GM04503 (cell line): ENCODE data around the gene DISC1.
A peak's percentile ranks its signal among the peaks of the same experiment; 100 is the strongest.
"Not testable (repeated sequence)": the region's sequence is repeated elsewhere in the genome, so short reads cannot be mapped to it uniquely, and the experiment has no call there.

Experiments used
- DNase-seq: peaks from one replicate; pipeline ENCODE4 v3.0.0-alpha.2; 2012; ENCODE audit warnings: low read depth

The DISC1 gene

DNA sequence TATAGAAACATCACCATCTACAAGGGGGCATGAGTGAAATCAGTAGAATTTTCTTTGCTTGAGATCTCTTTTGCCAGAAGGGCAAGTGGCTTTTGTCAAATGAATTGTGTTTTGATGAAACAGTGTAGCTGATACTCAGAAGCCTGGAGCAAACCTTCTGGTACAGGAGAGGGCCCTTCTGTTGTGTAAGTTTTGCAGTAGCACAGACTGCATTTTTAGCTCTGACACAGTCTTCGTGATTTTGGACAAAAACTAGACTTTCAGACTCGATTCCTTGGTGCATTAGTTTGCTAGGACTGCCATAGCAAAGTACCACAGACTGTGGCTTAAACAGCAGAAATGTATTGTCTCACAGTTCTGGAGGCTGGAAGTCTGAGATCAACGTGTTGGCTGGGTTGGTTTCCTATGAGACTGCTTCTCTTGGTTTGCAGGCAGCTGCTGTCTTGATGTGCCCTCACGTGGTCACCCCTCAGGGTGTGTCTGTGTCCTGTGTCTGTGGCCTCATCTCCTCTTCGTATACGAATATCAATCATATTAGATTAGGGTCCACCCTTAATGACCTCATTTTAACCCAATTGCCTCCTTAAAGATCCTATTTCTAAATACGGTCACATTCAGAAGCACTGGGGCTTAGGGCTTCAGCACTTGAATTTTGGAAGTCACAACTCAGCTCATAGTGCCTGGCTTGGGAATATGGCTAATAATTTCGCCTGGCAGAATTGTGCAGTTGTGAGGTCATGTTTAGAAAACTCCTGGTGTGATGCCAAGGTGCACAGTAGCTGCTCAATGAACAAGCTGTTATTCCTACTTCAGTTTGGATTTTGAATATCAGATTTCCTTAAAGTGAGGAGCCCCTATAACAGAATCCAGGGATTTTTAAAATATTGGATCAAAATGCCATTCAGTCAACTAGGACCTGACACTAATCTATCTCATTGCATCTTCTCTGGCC is 21.2 kb upstream of the DISC1 start:
- no peak for DNase-seq

GRCh38 chr1:231606712-231607111 is 19.9 kb upstream of the DISC1 start:
- no peak for DNase-seq

DNA sequence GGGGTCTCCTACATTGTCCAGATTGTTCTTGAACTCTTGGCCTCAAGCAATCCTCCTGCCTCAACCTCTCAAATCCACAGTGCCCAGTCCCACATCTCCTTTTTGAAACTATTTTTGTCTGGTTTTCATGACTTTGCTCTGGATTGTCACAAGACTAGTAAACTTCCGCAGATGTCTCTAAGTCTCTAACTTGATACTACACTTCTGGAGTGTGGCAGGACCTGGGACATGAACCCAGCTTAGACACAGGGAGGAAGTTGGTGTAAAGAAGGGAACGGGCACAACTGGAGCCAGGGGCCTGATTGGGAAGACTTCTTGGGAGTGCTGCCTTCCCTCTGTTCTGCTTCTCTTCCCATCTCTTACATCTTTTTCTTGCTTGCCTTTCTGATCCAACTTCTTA is 16.2 kb upstream of the DISC1 start:
- DNase-seq = no peak

- no peak for DNase-seq
Observed at GRCh38 chr1:231611111-231611510, 15.5 kb upstream of the DISC1 start.

GRCh38 chr1:231611851-231612250 is 14.7 kb upstream of the DISC1 start:
- no peak for DNase-seq

DNA sequence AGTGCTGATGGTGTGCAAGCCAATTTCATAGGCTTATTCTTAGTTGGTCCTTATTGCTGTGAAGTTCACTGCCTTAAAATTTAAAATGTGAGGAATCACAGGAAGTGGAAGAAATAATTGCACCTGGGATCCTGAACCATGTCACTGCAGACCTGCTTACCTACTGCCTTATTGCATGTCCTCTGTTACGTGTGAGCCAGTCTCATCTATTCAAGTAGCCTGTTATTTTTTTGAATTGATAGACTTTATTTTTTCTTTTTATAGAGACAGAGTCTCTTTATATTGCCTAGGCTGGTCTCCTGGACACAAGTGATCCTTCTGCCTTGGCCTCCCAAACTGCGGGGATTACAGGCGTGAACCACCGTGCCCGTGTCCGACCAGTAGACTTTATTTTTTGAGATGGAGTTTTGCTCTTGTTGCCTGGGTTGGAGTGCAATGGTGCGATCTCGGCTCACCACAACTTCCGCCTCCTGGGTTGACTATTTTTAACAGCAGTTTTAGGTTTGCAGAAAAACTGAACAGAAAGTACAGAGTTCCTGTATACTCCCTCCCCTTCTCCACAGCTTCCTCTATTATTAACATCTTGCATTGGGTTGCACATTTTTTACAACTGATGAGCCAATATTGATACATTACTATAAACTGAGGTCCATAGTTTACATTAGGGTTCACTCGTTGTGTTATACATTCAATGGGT is 14.0 kb upstream of the DISC1 start:
- no peak for DNase-seq

GRCh38 chr1:231613419-231614349 is 12.9 kb upstream of the DISC1 start:
- DNase-seq = no peak

GRCh38 chr1:231616667-231617066 is 9.9 kb upstream of the DISC1 start:
- no peak for DNase-seq

DNA sequence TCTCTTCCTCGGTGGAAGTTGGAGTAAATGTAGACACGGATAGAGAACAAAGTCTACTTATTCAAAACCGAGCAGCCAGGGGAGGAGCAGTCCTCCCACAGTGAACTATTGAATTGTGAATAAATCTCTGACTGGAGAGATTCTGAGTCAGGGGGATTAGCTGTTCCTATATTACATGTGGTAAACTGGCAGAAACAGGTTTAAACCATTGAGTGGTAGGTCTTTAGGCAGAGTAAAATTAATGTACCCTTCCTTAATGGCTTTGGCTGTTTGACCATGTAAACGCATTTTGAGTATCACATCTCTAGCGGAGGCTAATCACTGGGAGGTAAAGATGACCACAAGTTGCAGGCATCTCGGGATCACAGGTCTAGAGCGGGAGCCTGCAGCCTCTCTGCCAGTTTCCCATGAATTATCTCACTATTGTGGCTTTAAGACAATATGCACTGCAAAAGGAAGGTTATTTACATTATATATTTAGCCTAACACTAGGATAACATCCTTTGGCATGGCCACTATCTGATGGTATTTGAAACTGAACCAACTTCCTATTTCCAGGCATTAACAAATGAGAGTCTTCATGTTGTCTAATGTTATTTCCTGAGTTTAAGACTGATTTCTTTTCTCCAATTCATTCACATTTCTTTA is 7.9 kb upstream of the DISC1 start:
- DNase-seq = no peak

GRCh38 chr1:231619257-231619634 is 7.3 kb upstream of the DISC1 start:
- no peak for DNase-seq

DNA sequence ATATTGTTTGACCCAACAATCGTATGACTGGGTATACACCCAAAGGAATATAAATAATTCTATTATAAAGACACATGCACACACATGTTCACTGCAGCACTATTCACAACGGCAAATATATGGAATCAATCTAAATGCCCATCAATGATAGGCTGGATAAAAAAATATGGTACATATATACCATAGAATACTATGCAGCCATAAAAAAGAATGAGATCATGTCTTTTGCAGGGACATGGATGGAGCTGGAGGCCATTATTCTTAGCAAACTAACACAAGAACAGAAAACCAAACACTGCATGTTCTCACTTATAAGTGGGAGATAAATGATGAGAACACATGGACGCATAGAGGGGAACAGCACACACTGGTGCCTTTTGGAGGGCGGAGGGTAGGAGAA is 1.5 kb upstream of the DISC1 start:
- not testable (repeated sequence) for DNase-seq

DNA sequence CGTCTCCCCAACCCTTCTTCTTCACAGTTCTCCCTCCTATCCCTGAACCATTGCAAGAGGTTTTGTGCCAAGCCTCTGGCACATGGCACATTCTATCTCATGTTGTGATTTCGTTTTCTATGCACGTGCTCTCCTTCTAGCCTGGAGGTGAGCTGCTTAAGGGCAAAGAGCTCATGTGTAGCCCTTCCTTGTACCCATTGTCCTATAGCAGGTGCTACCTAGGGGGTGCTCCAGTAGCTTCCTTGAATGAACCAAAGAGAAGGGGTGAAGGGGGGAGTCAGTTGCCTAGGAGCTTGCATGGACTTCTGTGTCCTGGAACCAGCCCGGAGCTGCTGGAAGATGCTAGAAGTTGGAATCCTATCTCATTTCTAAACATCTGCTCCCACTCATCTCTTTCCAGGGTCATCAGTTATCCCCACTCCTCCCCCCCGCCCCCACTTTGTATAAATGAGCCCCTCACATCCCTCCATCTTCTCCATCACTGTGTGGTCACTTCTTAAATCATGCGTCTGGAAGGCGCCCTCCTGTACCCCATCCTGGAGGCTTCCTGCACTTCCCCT is 535 bp upstream of the DISC1 start:
- DNase-seq = no peak

GRCh38 chr1:231626951-231627614 is 493 bp downstream of the DISC1 start:
- no peak for DNase-seq

GRCh38 chr1:231628207-231628876 is 1.8 kb downstream of the DISC1 start:
- DNase-seq = no peak

DNA sequence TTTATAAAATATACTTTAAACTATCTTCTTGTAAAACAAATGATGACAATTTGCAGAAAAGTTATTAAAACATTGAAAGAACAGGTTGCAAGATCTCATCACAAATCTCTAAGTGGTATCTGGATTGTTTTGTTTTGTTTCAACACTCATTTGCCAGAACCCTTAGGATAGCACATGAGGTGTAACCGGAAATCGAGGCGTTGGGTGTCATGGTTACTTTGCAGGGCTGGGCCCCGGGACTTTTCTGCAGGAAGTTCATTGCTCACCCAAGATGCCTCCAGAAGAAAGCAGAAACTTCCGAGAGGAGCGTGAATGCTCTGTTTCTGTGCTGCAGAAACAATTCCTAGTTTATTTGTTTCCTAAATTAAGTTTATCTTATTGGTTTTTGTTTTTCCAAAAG is 2.5 kb downstream of the DISC1 start:
- DNase-seq = no peak

DNA sequence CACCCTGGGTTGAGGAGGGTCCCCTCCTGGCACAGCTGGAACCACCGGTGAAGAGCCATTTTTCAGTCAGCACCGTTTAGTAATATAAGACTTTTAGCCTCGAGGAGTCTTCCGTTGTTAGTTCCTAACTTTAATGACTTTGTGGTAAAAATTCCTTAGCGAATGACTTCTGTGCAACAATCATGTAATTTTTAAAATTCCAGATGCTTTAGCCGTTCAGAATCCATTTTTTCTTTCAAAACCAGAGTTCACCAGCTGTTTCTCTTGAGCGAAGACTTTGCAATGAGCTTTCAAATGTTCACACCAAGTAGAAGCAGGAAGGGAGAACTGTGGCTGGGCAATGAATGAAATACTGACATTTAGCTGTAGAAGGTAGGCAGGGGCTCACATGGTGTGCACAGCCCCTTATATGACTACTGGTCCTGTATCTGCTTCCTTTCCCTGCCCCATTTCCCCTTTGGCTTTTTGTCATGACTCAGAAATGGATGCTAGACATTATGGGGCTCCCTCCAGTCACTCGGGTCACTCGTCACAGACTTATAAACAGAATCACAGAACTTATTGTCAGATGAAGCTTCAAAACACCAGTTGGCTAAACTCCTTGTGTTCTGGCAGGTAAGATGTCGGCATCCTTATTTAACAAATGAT is 4.1 kb downstream of the DISC1 start:
- peak; percentile 73 for DNase-seq

- no peak for DNase-seq
Observed at GRCh38 chr1:231631717-231632116, 5.1 kb downstream of the DISC1 start.

DNA sequence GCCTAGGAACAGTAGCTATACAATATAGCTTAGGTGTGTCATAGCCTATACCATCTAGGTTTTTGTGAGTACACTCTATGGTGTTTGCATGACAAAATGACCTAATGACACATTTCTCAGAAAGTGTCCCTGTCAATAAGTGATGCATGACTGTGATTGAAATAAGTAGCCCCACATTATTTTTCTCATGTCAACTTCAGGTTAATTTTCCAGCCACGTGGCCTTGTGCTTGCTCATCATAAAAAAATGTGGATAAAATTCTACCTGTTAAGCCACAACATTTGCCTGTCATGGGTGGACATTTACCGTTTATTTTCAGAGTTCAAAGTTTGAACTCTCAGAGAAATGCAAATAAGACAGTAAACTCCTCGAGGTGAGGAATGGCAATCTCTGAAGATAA is 5.5 kb downstream of the DISC1 start:
- DNase-seq = no peak

DNA sequence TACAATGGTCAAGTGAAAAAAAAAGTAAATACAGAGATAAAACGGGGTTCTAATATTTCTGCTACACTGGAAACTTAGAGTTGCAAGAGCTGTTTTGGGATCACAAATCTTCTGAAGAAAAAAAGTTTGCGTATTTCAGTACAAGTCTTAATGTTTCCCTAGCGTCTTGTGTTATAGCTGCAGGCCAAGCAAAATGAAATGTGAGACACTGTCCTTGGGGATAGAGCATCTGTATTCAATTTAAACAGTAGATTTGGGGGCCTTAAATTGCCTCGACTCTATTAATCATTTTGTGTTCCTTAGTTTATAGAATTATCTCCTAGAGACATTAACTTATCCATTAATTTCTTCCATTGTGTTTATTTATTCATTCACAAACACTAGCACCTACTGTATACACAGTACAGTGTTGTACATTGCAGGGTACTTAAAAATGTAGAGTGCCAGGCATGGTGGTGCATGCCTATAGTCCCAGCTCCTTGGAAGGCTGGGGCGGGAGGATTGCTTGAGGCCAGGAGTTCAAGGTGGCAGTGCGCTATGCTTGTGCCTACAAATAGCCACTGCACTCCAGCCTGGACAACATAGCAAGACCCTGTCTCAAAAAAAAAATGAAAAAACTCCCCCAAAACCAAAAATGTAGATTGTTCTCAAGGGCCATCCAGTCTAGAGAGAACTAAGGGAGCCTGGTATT is 7.9 kb downstream of the DISC1 start:
- DNase-seq = no peak
